ENCODE results near the gene CHPF. TPM values are rescaled to one million over a fixed set of nuclear protein-coding genes. Genes with fewer than 3 reads are reported as not detected.

CHPF gene
- total RNA-seq, 1 experiment from 2014 or later: 139 TPM

DNA sequence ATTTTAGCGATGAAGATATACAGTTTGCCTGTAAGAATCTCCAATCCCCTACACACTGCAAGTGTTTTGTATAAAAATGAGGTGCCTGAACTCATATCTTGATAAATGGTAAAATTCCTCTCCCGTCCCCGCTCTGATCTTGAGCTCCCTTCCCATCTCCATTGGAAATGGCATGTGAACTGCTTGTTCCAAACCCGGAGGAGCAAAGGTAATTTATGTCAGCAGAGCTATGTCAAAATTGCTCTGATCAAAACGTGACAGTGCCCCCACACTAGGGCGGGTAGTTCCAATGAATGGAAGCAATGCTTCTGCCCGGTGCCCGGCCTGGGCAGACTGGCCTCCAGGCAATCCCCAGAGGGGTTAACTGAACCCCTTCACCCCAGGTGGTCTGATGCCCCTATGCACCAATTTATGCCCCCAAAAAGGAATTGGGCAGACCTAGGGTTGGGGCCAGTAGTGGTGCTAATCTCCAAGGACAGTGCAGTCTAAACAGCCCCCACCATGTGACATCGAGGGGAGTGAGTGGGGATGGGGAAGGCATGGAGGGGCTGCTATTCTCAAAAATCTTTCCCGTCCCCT is 48.6 kb downstream of the CHPF start:
- BruUV-seq (replicated peaks): no TSS peak
- H3K4me3 ChIP-seq (ENCODE audit: low read length): no peak overlapping the region
- H3K9ac ChIP-seq (ENCODE audit: low read length): no peak overlapping the region
- ATAC-seq (no peak), DNase-seq (no peak)
- ChIA-PET POLR2A (ENCODE audit: unreplicated experiment) (interaction anchor here (0.6 to 0.7 kb wide), 2 partner anchors 35 to 501 kb away, joined by 3 to 4 read pairs; no protein-coding TSS in a partner anchor), CTCF (interaction anchor here (0.8 to 2.4 kb wide), 4 partner anchors 11 to 35 kb away, joined by 3 to 47 read pairs (median 10); no protein-coding TSS in a partner anchor)
- H3K4me1 ChIP-seq (ENCODE audit: insufficient read depth, low read length): peaks cover 17% of the 10 kb centered on the region
- no peaks in the 10 kb centered on the region for H3K36me3 ChIP-seq (ENCODE audit: low read depth, low read length)
- H3K9me3 ChIP-seq (ENCODE audit: low read length): no peaks in the 10 kb centered on the region
- no peak overlapping the region for H3K27ac ChIP-seq (ENCODE audit: low read length)
- no peaks in the 10 kb centered on the region for H3K27me3 ChIP-seq (ENCODE audit: low read length)
- no peak overlapping the region for H2AFZ ChIP-seq (ENCODE audit: low read length)
- no peaks in the 10 kb centered on the region for H3K9me2 ChIP-seq (replicated peaks; ENCODE audit: low read length)
- H3F3A ChIP-seq (ENCODE audit: low read length, unreplicated experiment): no peaks in the 10 kb centered on the region
- TF ChIP-seq, protein P1, sequence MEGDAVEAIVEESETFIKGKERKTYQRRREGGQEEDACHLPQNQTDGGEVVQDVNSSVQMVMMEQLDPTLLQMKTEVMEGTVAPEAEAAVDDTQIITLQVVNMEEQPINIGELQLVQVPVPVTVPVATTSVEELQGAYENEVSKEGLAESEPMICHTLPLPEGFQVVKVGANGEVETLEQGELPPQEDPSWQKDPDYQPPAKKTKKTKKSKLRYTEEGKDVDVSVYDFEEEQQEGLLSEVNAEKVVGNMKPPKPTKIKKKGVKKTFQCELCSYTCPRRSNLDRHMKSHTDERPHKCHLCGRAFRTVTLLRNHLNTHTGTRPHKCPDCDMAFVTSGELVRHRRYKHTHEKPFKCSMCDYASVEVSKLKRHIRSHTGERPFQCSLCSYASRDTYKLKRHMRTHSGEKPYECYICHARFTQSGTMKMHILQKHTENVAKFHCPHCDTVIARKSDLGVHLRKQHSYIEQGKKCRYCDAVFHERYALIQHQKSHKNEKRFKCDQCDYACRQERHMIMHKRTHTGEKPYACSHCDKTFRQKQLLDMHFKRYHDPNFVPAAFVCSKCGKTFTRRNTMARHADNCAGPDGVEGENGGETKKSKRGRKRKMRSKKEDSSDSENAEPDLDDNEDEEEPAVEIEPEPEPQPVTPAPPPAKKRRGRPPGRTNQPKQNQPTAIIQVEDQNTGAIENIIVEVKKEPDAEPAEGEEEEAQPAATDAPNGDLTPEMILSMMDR (conservative IDR thresholded peaks at IDR 0.05; ENCODE audit: low read depth, low read length): no peak
- TF ChIP-seq EZH2phosphoT487 (IDR thresholded peaks at IDR 0.05; ENCODE audit: borderline replicate concordance, low read length) (no peak), EZH2 (IDR thresholded peaks at IDR 0.05; ENCODE audit: low read length, unreplicated experiment) (no peak)
- H3K79me2 ChIP-seq (ENCODE audit: low read length): peaks cover 12% of the 10 kb centered on the region
- intact Hi-C loops (cut with micrococcal nuclease): loop anchor here (1.0 to 5.0 kb wide), 2 partner anchors 35 to 108 kb away; partner anchors contain the start of gene DNPEP
- no peaks in the 10 kb centered on the region for H4K20me1 ChIP-seq (ENCODE audit: low read length)
- no peak overlapping the region for H3K4me2 ChIP-seq (ENCODE audit: low read length)

DNA sequence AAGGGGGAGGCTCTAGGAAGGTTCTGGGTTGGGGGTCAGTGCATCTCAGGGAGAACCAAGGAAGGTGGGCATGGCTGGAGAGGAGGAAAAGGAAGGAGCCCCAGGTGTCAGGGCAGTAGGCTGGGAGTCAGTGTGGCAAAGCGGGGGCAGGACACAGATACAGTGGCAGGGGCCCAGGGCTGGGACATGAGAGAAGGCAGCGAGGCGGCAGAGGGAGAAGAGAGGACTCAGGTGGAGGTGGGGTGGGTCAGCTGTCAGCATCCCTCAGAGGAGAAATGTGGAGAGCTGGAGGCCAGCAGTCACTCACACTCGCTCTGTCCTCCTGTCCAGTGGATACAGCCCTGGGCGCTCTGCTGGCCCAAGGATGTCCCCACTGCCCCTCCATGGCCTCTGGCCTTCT is 50.5 kb downstream of the CHPF start:
- ATAC-seq (no peak), DNase-seq (no peak)
- Histone ChIP-seq H3K27me3 (ENCODE audit: low read length) (no peaks in the 10 kb centered on the region), H3K9me3 (ENCODE audit: low read length) (no peaks in the 10 kb centered on the region), H2AFZ (ENCODE audit: low read length) (no peak overlapping the region), H3K36me3 (ENCODE audit: low read depth, low read length) (no peaks in the 10 kb centered on the region), H3F3A (ENCODE audit: low read length, unreplicated experiment) (no peaks in the 10 kb centered on the region), H3K9me2 (replicated peaks; ENCODE audit: low read length) (no peaks in the 10 kb centered on the region), H3K4me1 (ENCODE audit: insufficient read depth, low read length) (peaks cover 6% of the 10 kb centered on the region; the same call in 1 of the 2 replicates), H3K27ac (ENCODE audit: low read length) (no peak overlapping the region), H3K9ac (ENCODE audit: low read length) (no peak overlapping the region), H3K4me3 (ENCODE audit: low read length) (no peak overlapping the region), H3K4me2 (ENCODE audit: low read length) (no peak overlapping the region), H4K20me1 (ENCODE audit: low read length) (no peaks in the 10 kb centered on the region), H3K79me2 (ENCODE audit: low read length) (no peaks in the 10 kb centered on the region)
- CTCF ChIA-PET: no interaction called here
- no TSS peak for BruUV-seq (replicated peaks)
- TF ChIP-seq EZH2 (IDR thresholded peaks at IDR 0.05; ENCODE audit: low read length, unreplicated experiment) (no peak), EZH2phosphoT487 (IDR thresholded peaks at IDR 0.05; ENCODE audit: borderline replicate concordance, low read length) (no peak)
- TF ChIP-seq, protein P1 (conservative IDR thresholded peaks at IDR 0.05; ENCODE audit: low read depth, low read length): no peak
- POLR2A ChIA-PET (ENCODE audit: unreplicated experiment): no interaction called here
- intact Hi-C loops (cut with micrococcal nuclease): no loop called here

DNA sequence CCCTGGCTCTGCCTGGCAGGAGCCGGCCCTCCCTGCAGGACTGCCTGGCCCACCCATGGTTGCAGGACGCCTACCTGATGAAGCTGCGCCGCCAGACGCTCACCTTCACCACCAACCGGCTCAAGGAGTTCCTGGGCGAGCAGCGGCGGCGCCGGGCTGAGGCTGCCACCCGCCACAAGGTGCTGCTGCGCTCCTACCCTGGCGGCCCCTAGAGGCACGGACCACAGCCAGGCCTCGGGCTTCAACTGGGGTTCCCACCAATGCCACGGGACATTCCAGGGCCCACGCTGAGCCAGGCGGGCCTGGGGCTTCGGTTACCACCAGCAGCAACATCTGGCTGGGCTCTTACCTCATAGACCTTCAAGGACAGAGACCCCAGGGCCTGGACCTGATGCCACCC is 51.0 kb downstream of the CHPF start:
- ATAC-seq (no peak), DNase-seq (no peak)
- Histone ChIP-seq H3F3A (ENCODE audit: low read length, unreplicated experiment) (no peaks in the 10 kb centered on the region), H4K20me1 (ENCODE audit: low read length) (no peaks in the 10 kb centered on the region), H3K27me3 (ENCODE audit: low read length) (no peaks in the 10 kb centered on the region), H3K4me2 (ENCODE audit: low read length) (no peak overlapping the region), H3K9me3 (ENCODE audit: low read length) (no peaks in the 10 kb centered on the region), H2AFZ (ENCODE audit: low read length) (no peak overlapping the region), H3K36me3 (ENCODE audit: low read depth, low read length) (no peaks in the 10 kb centered on the region), H3K9ac (ENCODE audit: low read length) (no peak overlapping the region), H3K9me2 (replicated peaks; ENCODE audit: low read length) (no peaks in the 10 kb centered on the region), H3K27ac (ENCODE audit: low read length) (no peak overlapping the region), H3K4me1 (ENCODE audit: insufficient read depth, low read length) (peaks cover 5% of the 10 kb centered on the region; the same call in 1 of the 2 replicates), H3K79me2 (ENCODE audit: low read length) (no peaks in the 10 kb centered on the region), H3K4me3 (ENCODE audit: low read length) (no peak overlapping the region)
- ChIA-PET CTCF (no interaction called here), POLR2A (ENCODE audit: unreplicated experiment) (no interaction called here)
- intact Hi-C loops (cut with micrococcal nuclease): no loop called here
- no TSS peak for BruUV-seq (replicated peaks)
- TF ChIP-seq, protein P1 (conservative IDR thresholded peaks at IDR 0.05; ENCODE audit: low read depth, low read length): no peak
- TF ChIP-seq EZH2 (IDR thresholded peaks at IDR 0.05; ENCODE audit: low read length, unreplicated experiment): no peak
- no peak for TF ChIP-seq EZH2phosphoT487 (IDR thresholded peaks at IDR 0.05; ENCODE audit: borderline replicate concordance, low read length)

Measured in PC-3 (cell line).